Epithelial cell of prostate (primary cell): ENCODE measurements around the gene SIK3.

Experiments used
- DNase-seq: peaks from one replicate; pipeline ENCODE4 v3.0.0-alpha.2; 2011; ENCODE audit warnings: low read depth, low spot score
- H3K27ac ChIP-seq: fragments of 450-650 bp; 2 replicates; pipeline ENCODE4 v1.5.1; 2017; ENCODE audit warnings: mild to moderate bottlenecking

Gene SIK3

DNA sequence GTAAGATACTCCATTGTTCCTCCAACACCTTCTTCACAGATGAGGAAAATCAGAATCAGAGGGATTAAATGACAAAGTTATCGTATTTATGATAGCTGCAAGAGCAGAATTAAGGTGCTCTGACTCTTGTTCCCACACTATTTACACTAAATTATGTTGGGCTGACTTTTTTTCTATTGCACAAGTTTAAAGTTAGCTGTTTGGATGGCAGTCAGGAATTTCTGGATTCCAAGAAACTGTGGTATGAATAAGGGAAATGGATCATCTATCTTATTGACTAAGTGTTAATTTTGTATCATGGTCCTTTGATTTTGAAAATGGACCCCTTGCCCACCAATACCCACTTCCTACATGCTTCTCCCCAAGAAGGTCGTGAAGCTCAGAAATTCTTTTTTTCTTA lies 240.9 kb downstream of the SIK3 start:
- DNase-seq, result no peak
- H3K27ac ChIP-seq, result no peak overlapping the region

DNA sequence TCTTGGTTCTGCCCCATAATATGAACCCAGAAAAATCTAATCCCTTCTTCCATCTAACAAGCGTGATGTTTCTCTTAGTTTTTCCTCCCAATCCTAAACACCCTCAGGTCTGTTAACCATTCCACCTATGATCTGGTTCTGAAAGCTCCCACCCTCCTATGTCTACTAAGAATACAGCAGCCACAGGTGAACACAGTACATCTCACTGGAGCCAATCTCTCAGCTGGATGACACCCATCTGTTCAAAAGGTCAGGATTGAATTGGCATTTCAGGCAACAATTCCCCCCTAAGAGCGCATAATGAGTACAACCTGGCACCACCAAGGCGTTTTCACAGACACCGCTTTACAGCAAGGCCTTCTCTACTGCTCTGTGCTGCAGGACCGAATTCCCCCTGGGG lies 241.8 kb downstream of the SIK3 start:
- no peak for DNase-seq
- H3K27ac ChIP-seq, result no peak overlapping the region

DNA sequence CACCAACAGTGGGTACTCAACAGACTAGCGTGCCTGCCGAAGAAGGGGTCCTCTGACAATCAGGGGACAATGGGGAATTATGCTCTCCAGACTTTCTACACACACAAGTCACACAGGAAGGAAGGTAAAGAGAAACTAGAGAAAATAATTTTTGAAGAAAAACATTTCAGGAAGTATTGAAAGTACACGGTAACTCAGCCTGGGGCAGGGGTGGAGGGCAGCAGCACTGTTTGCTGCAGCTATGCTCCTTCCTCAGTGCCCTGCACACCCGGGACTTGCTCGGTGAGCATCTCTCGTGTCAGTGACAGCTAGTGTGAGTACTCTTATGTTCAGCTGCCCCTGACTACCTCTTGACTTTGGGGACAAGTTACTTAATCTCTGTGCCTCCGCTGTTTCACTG lies 242.8 kb downstream of the SIK3 start:
- peak overlapping the region; percentile 93 for H3K27ac ChIP-seq
- DNase-seq, result no peak

DNA sequence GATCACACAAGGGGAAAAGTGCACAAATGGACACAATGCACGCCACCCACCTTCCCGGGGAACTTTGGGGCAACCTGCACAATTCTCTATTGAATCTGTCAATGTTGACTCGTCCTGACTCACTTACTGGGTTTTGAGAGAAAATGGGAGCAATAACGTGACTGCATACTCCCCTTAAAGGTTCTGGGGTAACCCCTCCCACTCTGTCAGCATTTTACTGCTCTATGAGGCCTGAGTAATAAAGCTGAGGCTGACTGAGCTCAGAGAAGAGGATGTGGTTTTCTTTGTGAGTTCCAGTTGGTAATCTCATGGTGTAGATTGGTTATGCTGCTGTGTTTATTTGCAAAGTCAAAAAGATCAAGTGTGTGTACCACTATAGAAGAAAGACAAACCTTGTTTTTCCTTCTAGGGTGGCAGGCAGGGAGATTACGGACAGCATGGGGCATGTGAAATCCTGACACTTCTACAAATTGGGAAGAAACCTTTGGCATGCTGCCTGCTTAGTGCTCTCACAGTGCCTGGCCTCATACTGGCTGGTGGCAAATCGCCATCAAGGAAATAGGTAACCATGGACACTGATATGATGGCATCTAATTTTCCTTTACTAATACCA lies 244.7 kb downstream of the SIK3 start:
- H3K27ac ChIP-seq, result peak overlapping the region; percentile 93
- DNase-seq, result peak; percentile 88

DNA sequence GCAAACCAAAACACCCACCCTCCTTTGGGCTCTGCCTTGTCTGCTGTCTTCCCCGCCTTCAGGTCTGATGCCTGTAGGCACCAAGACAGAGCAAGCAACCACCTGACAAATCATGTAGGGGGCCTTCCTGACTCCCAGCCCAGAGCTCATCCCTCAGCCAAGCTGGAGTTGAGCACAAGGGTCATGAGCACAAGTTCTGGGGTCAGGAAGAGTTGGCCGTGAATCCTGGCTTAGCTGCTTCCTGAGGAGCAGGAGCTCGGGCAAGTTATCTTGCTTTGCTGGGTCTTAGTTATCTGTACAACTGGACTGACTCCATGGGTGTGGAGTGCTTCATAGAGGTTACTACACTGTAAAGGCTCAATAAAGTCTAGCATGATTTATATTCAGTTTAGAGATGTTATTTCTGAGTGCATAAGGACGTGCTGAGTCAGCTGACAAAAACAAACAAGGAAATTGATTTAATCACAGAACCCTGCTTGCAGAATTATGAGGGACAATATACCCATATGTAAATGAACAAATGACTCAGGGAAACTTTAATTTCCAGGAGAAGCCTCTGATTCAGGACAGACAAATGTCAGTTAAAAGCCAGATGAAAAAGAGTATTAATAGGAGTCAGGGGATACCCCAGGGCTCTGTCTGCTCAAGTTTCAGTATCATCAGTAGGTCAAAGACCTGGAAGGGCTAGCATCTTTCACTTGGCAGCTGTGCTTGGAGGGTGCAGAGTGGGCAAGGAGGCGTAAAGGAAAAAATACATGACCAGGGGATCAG lies 245.8 kb downstream of the SIK3 start:
- peak; percentile 80 for DNase-seq
- peak overlapping the region; percentile 93 for H3K27ac ChIP-seq

DNA sequence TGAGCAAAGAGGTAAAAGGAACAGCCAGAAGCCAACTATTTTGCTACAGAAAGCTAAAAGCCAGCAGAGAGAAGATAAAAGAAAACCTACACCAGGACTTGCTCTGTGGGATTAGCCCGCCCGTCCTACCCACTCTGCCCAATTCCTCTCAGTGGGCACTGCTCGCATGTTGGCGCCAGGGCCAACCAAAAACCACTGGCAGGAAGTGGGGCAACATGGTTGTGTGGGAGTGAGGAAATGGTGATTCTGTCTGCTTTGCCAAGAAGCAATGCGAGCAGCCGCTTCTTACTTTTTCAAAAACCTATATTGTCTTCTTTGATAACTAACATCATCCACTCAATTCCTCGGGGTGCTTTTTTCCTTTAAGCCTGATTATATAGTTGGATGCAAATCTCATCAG lies 246.6 kb downstream of the SIK3 start:
- H3K27ac ChIP-seq, result no peak overlapping the region
- no peak for DNase-seq

DNA sequence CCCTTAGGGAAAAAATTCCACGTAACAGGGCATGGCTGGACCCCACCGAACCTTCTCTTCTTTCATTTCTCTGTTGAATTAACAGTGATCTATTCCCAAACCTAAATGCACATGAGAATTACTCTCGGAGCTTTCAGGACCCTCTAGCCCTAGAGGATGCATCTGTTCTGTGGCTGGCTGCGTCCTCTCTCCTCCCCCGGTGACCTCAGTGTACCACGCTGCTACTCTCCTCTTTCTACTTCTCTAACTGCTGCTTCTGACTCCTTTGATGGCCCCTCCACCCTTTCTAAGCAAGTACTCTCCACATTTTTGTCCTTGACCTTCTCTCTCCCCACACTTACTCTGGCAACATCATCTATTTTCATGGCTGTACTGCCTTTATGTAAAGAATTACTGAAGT lies 248.7 kb downstream of the SIK3 start:
- DNase-seq, result no peak

DNA sequence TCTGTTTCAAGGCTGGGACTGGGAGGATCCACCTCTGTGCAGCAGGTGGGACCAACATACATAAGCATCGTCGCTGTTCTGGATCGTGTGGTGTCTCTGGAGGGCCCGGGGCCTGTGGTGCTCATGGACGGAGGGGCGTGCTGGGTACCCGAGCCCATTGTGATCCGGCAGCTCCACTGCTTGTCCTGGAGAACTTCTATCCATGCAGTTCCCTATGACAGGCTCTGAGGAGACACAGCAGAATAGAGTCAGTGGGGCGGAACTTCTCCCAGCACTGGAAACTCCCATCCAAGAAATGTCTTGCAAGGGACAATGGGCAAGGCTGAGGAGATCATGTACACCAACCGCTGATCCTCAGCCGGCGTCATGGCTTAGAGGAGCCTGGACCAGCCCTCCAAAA lies 249.2 kb downstream of the SIK3 start:
- DNase-seq, result no peak
- no peak overlapping the region for H3K27ac ChIP-seq

More for the DNA sequence above, 248.7 kb downstream of the SIK3 start:
- H3K27ac ChIP-seq, result no peak overlapping the region

DNA sequence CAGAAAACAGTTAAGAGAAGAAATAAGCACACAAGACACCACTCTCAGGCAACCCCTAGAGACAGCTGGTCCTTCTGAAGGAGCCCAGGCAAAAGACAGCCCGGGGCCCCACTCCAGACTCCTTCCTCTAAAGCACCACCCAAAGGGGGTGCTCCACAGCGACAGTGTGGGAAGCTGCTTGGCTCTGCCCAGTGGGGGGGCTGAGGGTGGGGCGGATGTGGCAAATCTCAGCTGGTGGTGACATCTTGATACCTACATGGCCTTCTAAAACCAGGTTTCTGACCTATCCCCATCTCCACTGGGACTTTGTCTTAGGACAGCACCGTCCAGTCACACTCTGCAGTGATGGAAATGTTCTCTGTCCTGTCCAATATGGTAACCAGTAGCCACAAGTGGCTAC lies 250.6 kb downstream of the SIK3 start:
- no peak for DNase-seq
- no peak overlapping the region for H3K27ac ChIP-seq

DNA sequence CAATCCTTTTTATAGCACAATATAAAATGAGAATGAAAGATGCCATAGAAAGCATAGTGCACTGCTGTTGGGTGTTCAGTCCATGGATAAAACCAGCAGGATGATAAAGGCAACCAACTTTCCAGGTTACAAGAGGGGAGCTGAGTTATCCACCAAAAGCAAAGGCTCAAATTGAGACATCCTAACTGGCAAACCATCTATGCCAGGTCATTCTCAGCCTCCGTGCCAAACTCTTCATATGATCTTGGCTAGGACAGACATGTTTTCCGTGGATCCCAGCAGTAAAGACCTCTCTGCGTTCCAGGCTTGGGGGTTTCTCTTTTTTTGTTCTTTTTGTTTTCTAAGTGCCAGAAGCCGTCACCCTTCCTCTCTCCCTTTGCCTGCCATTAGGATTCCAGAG lies 253.5 kb downstream of the SIK3 start:
- no peak overlapping the region for H3K27ac ChIP-seq
- no peak for DNase-seq

DNA sequence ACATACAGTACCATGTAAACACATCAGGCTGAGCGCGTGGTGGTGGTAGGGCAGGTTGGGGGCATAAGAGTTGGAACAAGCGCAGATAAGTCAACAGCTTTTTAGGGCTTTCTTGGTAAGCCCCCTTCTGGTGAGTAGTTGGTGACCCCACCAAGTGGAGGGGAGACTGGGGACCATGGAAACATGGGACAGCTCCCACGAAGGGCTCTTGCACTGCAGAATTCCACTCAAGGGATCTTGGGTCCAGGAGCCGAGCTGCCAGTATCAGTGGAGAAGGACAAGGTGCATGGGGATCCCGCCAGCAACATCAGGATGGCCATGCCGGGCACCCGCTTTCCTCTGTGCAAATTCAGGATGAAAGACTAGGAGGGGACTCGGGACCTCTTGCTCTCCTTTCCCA lies 254.6 kb downstream of the SIK3 start:
- no peak for DNase-seq
- no peak overlapping the region for H3K27ac ChIP-seq

DNA sequence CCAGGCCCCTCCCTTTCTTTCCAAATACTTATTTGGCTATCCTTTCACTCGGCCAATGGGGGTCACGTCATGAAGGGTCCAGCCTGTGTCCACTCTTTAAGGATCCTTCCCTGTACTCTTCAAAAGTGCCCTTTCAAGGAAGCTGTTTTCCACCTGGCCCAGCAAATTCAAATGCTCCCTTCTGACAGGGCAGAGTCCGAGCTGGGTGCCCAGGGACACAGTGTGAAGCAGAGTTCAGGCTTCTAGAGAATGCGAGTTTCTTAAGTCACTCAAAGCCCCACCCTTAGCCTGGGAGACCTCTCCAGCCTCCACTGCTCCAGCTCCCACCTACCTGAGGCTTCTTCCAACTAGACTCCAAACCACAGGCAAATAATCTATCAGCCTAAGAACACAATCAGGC lies 255.3 kb downstream of the SIK3 start:
- H3K27ac ChIP-seq, result no peak overlapping the region
- DNase-seq, result no peak

DNA sequence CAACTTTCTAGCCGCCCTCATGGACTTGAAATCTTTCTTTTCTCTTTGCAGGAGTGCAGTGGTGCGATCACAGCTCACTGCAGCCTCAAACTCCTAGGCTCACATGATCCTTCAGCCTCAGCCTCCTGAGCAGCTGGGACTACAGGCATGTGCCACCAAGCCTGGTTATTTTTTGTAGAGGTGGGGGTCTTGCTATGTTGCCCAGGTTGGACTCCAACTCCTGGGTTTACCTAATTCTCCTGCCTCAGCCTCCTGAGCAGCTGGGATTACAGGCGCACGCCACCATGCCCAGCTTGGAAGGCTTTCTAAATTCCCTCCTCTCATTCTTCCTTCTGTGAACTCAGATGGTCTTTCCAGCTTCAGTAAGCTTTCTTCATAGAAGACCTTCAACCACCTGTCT lies 256.1 kb downstream of the SIK3 start:
- H3K27ac ChIP-seq, result no peak overlapping the region
- DNase-seq, result no peak

DNA sequence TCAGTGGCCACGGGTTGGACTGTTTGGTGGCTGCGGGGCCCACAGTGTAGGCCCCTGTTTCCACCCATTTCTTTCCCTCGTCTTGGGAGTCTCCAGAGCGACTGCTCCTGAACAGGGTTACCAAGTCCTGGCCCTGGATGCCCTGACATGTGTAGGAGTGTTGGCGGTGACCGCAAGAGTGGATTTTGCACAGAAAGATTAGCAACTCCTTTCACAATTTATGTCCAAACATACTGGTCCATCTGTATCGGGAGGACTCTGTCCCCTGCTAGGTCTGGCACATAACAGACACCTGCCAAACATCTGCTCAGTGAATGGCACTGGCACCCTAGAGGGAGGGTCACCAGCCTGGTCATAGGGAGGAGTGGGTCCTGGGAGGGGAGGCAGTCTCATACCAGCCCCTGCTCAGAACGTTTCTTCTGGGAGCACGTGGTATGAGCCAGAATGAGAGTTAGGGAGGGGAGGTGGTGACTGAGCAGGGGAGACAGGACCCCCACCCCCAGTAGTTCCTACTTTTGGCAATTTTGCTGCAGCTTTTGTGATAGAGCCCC lies 257.4 kb downstream of the SIK3 start:
- no peak overlapping the region for H3K27ac ChIP-seq
- no peak for DNase-seq

DNA sequence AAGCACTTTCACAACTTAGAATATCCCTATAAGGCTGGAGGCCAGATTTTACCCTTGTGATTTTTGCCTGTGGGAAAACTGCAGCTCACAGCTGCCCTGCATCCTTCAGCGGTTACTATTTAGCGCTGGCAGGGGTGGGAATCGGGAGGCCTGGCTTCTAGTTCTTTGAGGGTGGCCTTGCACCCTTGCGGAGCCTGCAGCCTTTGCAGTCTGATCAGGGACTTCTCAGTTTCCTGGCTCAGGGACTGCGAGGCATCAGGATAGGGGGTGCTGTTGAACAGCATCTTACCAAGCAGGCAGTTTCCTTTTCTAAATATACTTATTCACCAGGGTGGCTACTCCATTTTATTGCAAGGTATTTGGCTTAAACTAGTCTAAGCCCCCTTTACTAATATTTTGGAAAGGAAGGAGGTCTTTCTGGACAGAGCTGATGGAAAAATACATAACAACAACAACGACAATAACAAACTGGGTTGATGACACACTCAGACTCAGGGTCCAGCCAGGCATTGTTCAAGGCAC lies 257.9 kb downstream of the SIK3 start:
- H3K27ac ChIP-seq, result no peak overlapping the region
- DNase-seq, result no peak

DNA sequence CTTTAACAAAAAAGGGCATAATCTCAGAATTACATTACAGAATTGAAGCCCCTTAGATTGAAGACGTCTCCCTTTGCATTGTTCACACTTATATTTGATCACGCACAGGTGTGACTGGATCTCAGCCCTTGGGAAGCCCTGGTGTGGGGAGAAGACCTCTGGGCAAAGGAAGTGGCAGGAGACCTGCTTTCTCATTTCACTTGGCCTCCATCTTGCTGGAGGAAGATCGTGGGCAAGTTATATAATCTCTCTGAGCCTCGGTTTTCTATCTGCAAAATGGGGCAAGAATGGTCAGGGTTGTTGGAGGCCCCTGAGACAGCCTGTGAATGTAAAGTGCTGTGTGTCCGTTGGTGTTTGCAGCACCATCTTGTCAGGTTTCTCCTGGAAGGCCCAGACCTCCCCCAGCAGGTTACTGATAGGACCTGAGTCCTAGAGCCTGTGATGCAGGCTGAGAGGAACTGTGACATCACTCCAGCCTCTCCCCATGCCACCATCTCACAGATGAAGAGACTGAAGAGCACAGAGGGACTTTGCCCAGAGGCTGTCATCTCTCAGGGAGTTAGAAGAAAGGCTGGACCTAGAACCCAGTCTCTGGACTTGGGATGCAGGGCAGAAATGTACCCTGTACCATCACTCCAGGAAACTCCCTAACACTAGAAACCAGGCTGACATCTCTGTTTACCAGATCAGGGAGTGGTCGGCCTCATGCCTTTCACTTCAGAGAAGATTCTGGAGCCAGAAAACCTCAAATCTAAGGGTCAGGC lies 259.7 kb downstream of the SIK3 start:
- no peak for DNase-seq
- no peak overlapping the region for H3K27ac ChIP-seq

DNA sequence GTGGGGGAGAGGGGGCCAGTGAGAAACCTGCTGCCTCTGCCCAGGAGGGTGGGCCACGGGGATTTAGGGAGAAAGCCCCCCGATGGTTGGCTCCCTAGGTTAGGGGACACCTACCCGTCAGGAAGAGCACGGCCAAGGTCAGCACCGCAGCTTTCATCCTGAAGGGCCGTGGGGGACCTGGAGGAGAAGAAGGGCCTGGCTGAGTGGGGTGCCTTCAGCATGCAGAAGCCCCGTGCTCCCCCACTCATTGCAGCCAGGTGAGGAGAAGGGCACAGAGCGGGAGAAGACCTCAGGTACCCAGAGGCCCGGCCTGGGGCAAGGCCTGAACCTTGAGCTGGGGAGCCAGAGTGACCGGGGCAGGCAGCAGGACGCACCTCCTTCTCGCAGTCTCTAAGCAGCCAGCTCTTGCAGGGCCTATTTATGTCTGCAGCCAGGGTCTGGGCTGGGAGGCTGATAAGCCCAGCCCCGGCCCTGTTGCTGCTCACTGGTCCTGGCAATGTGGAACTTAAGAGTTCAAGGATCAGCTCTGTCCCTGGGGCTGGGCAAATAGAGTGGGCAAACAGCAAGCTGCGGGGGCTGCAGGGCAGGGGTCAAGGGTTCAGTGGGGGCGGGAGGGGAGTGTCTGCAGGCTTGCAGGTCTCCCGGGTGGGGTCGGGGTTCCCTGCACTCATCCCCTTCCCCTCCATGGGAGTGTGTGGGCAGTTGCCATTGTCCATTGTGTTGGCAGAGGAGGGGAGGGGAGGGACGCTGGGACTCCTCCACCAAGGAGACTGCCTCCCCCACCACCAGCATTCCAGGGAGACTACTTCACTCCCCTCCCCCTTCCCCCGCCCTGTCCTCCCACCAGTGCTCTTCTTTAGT lies 260.8 kb downstream of the SIK3 start, which contains the start of gene APOA1:
TSS of gene APOA1 (minus strand) at position 392 of the 861 bp plus-strand sequence. CDS start at position 157, 235 bp downstream.
- no peak within 1 kb of the TSS for H3K27ac ChIP-seq

DNA sequence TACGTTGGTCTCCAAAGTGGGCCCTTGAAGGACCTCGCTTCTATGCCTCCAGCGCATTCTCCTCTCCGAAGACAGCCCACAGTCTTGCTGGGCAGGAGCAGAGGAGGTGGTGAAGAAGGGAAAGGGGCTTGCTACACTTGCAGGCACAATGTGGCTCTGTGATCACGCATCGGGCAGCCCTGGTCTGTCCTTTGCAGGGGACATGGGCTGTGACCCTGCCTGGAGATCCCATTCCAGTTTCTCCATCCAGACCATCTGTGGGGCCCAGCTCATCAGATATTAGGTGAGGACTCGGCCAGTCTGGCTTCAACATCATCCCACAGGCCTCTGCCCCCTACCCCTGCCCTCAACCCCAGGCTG lies 261.6 kb downstream of the SIK3 start:
- no peak overlapping the region for H3K27ac ChIP-seq
- DNase-seq, result no peak

More for the DNA sequence above, 260.8 kb downstream of the SIK3 start, which contains the start of gene APOA1:
- DNase-seq, result no peak

DNA sequence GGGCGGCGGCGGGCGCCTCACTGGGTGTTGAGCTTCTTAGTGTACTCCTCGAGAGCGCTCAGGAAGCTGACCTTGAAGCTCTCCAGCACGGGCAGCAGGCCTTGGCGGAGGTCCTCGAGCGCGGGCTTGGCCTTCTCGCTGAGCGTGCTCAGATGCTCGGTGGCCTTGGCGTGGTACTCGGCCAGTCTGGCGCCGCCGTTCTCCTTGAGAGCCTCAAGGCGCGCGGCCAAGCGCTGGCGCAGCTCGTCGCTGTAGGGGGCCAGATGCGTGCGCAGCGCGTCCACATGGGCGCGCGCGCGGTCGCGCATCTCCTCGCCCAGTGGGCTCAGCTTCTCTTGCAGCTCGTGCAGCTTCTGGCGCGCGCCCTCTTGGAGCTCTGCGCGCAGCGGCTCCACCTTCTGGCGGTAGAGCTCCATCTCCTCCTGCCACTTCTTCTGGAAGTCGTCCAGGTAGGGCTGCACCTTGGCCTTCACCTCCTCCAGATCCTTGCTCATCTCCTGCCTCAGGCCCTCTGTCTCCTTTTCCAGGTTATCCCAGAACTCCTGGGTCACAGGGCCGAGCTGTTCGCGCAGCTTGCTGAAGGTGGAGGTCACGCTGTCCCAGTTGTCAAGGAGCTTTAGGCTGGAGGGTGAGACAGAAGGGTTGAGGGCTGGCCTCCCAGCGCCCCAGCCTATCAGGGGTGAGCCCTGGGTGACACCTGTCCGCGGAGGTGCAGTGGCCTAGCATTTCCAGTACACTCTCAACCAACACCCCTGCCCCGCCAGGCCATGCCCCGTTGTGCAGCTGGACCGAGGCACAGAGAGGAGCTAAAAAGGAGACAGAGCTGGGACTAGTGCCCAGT lies 262.2 kb downstream of the SIK3 start:
- H3K27ac ChIP-seq, result no peak overlapping the region
- no peak for DNase-seq
